ENCODE results near the gene DSN1.

Gene DSN1

GRCh38 chr20:36773597-36774390 is at the start of gene DSN1:
Gene DSN1, minus strand, starts transcription at chr20:36773763. Its CDS starts 2,305 bp downstream, at chr20:36771458.
- no peak for TF ChIP-seq CTCF (IDR thresholded peaks at IDR 0.05; ENCODE audit: low read depth, low read length, missing control alignments)
- Histone ChIP-seq H3K27ac (peak within 1 kb of the TSS; percentile 91), H3K27me3 (replicated peaks) (no peaks in the 10 kb centered on the region), H3K36me3 (replicated peaks) (no peaks in the 10 kb centered on the region), H3K4me3 (ENCODE audit: low read depth, low read length) (peak within 1 kb of the TSS; percentile 93)
- in situ Hi-C loops (cut with HindIII; ENCODE audit: low pct_ligation_motif_present, low sequenced_read_pairs) = no loop called here
- peak; percentile 97 for DNase-seq

GRCh38 chr20:36823121-36823520 is 49.6 kb upstream of the DSN1 start:
- Histone ChIP-seq H3K4me3 (ENCODE audit: low read depth, low read length) (no peak overlapping the region), H3K36me3 (replicated peaks) (peaks cover 17% of the 10 kb centered on the region), H3K27me3 (replicated peaks) (no peaks in the 10 kb centered on the region), H3K27ac (no peak overlapping the region)
- TF ChIP-seq CTCF (IDR thresholded peaks at IDR 0.05; ENCODE audit: low read depth, low read length, missing control alignments) = no peak
- in situ Hi-C loops (cut with HindIII; ENCODE audit: low pct_ligation_motif_present, low sequenced_read_pairs) = no loop called here
- no peak for DNase-seq

GRCh38 chr20:36821964-36822437 is 48.4 kb upstream of the DSN1 start:
- no peak for DNase-seq
- H3K4me3 ChIP-seq (ENCODE audit: low read depth, low read length) = no peak overlapping the region
- in situ Hi-C loops (cut with HindIII; ENCODE audit: low pct_ligation_motif_present, low sequenced_read_pairs) = no loop called here
- H3K27ac ChIP-seq = no peak overlapping the region
- H3K27me3 ChIP-seq (replicated peaks) = no peaks in the 10 kb centered on the region
- TF ChIP-seq CTCF (IDR thresholded peaks at IDR 0.05; ENCODE audit: low read depth, low read length, missing control alignments) = no peak
- peaks cover 22% of the 10 kb centered on the region for H3K36me3 ChIP-seq (replicated peaks)

GRCh38 chr20:36820928-36821327 is 47.4 kb upstream of the DSN1 start:
- Histone ChIP-seq H3K36me3 (replicated peaks) (peaks cover 24% of the 10 kb centered on the region), H3K27me3 (replicated peaks) (no peaks in the 10 kb centered on the region), H3K4me3 (ENCODE audit: low read depth, low read length) (no peak overlapping the region), H3K27ac (no peak overlapping the region)
- in situ Hi-C loops (cut with HindIII; ENCODE audit: low pct_ligation_motif_present, low sequenced_read_pairs) = no loop called here
- no peak for TF ChIP-seq CTCF (IDR thresholded peaks at IDR 0.05; ENCODE audit: low read depth, low read length, missing control alignments)
- no peak for DNase-seq

GRCh38 chr20:36820073-36820472 is 46.5 kb upstream of the DSN1 start:
- no peak for DNase-seq
- Histone ChIP-seq H3K4me3 (ENCODE audit: low read depth, low read length) (no peak overlapping the region), H3K27ac (no peak overlapping the region), H3K36me3 (replicated peaks) (peaks cover 24% of the 10 kb centered on the region), H3K27me3 (replicated peaks) (no peaks in the 10 kb centered on the region)
- in situ Hi-C loops (cut with HindIII; ENCODE audit: low pct_ligation_motif_present, low sequenced_read_pairs) = no loop called here
- TF ChIP-seq CTCF (IDR thresholded peaks at IDR 0.05; ENCODE audit: low read depth, low read length, missing control alignments) = no peak
